ENCODE results near the gene PTPRC.

DNA sequence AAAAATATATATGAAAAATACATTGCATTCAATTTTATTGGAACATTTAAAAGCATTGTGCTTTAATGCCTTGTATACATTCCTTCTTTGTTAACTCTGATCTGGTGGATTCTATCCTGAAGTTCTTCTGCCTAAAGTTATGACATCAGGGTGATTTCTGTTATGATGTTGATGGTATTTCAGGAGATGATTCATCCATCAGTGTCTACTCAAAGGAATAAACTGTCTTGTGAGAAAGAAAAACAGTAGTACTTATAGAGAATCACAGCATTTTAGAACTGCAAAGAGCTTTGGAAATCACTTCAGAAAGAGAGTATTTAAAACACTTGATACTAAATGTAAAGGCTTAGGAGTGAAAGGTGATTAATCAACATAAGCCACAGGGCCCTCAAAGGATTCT lies 155.7 kb downstream of the PTPRC start:
- TF ChIP-seq, protein P1, sequence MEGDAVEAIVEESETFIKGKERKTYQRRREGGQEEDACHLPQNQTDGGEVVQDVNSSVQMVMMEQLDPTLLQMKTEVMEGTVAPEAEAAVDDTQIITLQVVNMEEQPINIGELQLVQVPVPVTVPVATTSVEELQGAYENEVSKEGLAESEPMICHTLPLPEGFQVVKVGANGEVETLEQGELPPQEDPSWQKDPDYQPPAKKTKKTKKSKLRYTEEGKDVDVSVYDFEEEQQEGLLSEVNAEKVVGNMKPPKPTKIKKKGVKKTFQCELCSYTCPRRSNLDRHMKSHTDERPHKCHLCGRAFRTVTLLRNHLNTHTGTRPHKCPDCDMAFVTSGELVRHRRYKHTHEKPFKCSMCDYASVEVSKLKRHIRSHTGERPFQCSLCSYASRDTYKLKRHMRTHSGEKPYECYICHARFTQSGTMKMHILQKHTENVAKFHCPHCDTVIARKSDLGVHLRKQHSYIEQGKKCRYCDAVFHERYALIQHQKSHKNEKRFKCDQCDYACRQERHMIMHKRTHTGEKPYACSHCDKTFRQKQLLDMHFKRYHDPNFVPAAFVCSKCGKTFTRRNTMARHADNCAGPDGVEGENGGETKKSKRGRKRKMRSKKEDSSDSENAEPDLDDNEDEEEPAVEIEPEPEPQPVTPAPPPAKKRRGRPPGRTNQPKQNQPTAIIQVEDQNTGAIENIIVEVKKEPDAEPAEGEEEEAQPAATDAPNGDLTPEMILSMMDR (IDR thresholded peaks at IDR 0.05) = no peak
- TF ChIP-seq POLR2A (IDR thresholded peaks at IDR 0.05; ENCODE audit: low read depth) (no peak), POLR2AphosphoS5 (IDR thresholded peaks at IDR 0.05) (no peak), EP300 (IDR thresholded peaks at IDR 0.05) (no peak)

Measured in esophagus muscularis mucosa (tissue), 4 donors.